ENCODE measurements around the gene MPPE1. TPM values are rescaled to one million over a fixed set of nuclear protein-coding genes. Genes with fewer than 3 reads are reported as not detected.

MPPE1 gene
- total and polyA plus RNA-seq, 9 of the 15 experiments (the other 6 are each of a cell fraction or from before 2014, with no cell fraction given): 10.7 to 19.5 (median 13.3) TPM

DNA sequence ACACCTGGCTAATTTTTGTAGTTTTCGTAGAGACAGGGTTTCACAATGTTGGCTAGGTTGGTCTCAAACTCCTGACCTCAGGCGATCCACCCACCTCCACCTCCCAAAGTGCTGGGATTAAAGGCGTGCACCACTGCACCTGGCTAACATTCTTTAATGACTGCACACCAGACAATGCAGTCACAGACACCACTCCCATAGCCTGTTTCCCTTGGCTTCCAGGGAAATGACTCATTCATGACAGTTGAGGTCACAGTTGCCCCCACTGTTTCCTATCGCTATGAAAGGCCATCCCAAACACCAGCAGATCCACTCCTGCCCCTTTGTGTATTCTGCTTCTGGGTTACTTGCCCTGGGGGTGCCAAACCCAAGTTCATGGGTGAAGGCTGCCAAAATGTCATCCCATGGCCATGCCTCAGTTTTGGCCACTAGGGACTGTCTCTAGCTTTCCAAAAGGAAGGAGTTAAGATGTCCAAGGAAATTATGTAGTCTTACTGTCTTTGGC is 48.2 kb downstream of the MPPE1 start (continued):
- TF ChIP-seq, protein P1, sequence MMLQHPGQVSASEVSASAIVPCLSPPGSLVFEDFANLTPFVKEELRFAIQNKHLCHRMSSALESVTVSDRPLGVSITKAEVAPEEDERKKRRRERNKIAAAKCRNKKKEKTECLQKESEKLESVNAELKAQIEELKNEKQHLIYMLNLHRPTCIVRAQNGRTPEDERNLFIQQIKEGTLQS (IDR thresholded peaks at IDR 0.05): peak; percentile 88
- TF ChIP-seq, protein P1 (CRISPR knock-in tag; conservative IDR thresholded peaks at IDR 0.05): no peak
- TF ChIP-seq, protein P2, sequence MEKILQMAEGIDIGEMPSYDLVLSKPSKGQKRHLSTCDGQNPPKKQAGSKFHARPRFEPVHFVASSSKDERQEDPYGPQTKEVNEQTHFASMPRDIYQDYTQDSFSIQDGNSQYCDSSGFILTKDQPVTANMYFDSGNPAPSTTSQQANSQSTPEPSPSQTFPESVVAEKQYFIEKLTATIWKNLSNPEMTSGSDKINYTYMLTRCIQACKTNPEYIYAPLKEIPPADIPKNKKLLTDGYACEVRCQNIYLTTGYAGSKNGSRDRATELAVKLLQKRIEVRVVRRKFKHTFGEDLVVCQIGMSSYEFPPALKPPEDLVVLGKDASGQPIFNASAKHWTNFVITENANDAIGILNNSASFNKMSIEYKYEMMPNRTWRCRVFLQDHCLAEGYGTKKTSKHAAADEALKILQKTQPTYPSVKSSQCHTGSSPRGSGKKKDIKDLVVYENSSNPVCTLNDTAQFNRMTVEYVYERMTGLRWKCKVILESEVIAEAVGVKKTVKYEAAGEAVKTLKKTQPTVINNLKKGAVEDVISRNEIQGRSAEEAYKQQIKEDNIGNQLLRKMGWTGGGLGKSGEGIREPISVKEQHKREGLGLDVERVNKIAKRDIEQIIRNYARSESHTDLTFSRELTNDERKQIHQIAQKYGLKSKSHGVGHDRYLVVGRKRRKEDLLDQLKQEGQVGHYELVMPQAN (IDR thresholded peaks at IDR 0.05; ENCODE audit: borderline replicate concordance): no peak
- TF ChIP-seq NCOA6 (IDR thresholded peaks at IDR 0.05) (no peak), SAFB (IDR thresholded peaks at IDR 0.05; ENCODE audit: borderline replicate concordance, low read depth, low read length) (no peak), FOXJ2 (tag; IDR thresholded peaks at IDR 0.05) (no peak), PHB (CRISPR knock-in tag; IDR thresholded peaks at IDR 0.05) (no peak), CREM (IDR thresholded peaks at IDR 0.05; ENCODE audit: low read depth) (peak; percentile 77), ZNF408 (CRISPR knock-in tag; IDR thresholded peaks at IDR 0.05; ENCODE audit: low read depth) (no peak), FOXK2 (conservative IDR thresholded peaks at IDR 0.05 in 1 of 2, IDR thresholded peaks at IDR 0.05 in 1 of 2; ENCODE audit: low read depth in 2 of 2) (no peak), CEBPB (tag; IDR thresholded peaks at IDR 0.05) (no peak), ZKSCAN8 (CRISPR knock-in tag; IDR thresholded peaks at IDR 0.05) (no peak), MTA3 (IDR thresholded peaks at IDR 0.05; ENCODE audit: borderline replicate concordance) (no peak), ZNF274 (IDR thresholded peaks at IDR 0.05; ENCODE audit: borderline replicate concordance, low read depth, low read length) (no peak), HNRNPLL (IDR thresholded peaks at IDR 0.05; ENCODE audit: low read depth, low read length, poor library complexity, severe bottlenecking) (no peak), ZBTB8A (IDR thresholded peaks at IDR 0.05; ENCODE audit: partially characterized antibody) (no peak), MCM2 (IDR thresholded peaks at IDR 0.05; ENCODE audit: low read depth) (no peak), CTCF (IDR thresholded peaks at IDR 0.05 in 2 of 3, conservative IDR thresholded peaks at IDR 0.05 in 1 of 3; ENCODE audit: insufficient read depth in 2 of 3, low read depth in 1 of 3, low read length in 3 of 3) (peak in 2 of 3 experiments; percentile 29 to 39; a peak in 2 of 6 replicates), HLTF (IDR thresholded peaks at IDR 0.05) (no peak)
- TF ChIP-seq, protein P3, sequence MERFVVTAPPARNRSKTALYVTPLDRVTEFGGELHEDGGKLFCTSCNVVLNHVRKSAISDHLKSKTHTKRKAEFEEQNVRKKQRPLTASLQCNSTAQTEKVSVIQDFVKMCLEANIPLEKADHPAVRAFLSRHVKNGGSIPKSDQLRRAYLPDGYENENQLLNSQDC (CRISPR knock-in tag; IDR thresholded peaks at IDR 0.05): no peak
